CD4-positive, alpha-beta T cell treated with Interferon gamma for 1 hour (primary cell): ENCODE results near the gene COA1.
"Not testable (repeated sequence)": the region's sequence is repeated elsewhere in the genome, so short reads cannot be mapped to it uniquely, and the experiment has no call there.

ENCODE experiments used
- DNase-seq: peaks from one replicate; pipeline ENCODE4 v3.0.0-alpha.2; 2020

The COA1 gene

GRCh38 chr7:43686991-43687390 is 42.3 kb downstream of the COA1 start:
- no peak for DNase-seq

GRCh38 chr7:43680736-43681135 is 48.6 kb downstream of the COA1 start:
- no peak for DNase-seq

GRCh38 chr7:43679210-43680068 is 49.9 kb downstream of the COA1 start:
- no peak for DNase-seq

- DNase-seq = no peak
Measured at GRCh38 chr7:43678315-43678714, 51.0 kb downstream of the COA1 start.

GRCh38 chr7:43677864-43678263 is 51.5 kb downstream of the COA1 start:
- no peak for DNase-seq

GRCh38 chr7:43674559-43675436 is 54.5 kb downstream of the COA1 start:
- no peak for DNase-seq

GRCh38 chr7:43673243-43673976 is 55.9 kb downstream of the COA1 start:
- not testable (repeated sequence) for DNase-seq

- no peak for DNase-seq
Measured at GRCh38 chr7:43671521-43671920, 57.8 kb downstream of the COA1 start.

GRCh38 chr7:43669286-43670081 is 59.8 kb downstream of the COA1 start:
- peak; percentile 80 for DNase-seq

GRCh38 chr7:43668035-43668434 is 61.3 kb downstream of the COA1 start:
- no peak for DNase-seq

GRCh38 chr7:43666938-43667337 is 62.4 kb downstream of the COA1 start:
- no peak for DNase-seq

GRCh38 chr7:43664681-43665080 is 64.6 kb downstream of the COA1 start:
- DNase-seq = no peak

GRCh38 chr7:43660141-43660540 is 69.2 kb downstream of the COA1 start:
- DNase-seq = no peak

- DNase-seq = no peak
Measured at GRCh38 chr7:43659549-43659896, 69.8 kb downstream of the COA1 start.

GRCh38 chr7:43658718-43659548 is 70.4 kb downstream of the COA1 start:
- no peak for DNase-seq

GRCh38 chr7:43656997-43657396 is 72.3 kb downstream of the COA1 start:
- no peak for DNase-seq

GRCh38 chr7:43655584-43655983 is 73.7 kb downstream of the COA1 start:
- no peak for DNase-seq

- no peak for DNase-seq
Measured at GRCh38 chr7:43653891-43654504, 75.3 kb downstream of the COA1 start.

- no peak for DNase-seq
Measured at GRCh38 chr7:43653466-43653865, 75.9 kb downstream of the COA1 start.

GRCh38 chr7:43652364-43652763 is 77.0 kb downstream of the COA1 start:
- no peak for DNase-seq

- DNase-seq = no peak
Measured at GRCh38 chr7:43650457-43651052, 78.8 kb downstream of the COA1 start.
